Endothelial cell of coronary artery (primary cell): ENCODE data around the gene NGEF. TPM values are rescaled to one million over a fixed set of nuclear protein-coding genes. Genes with fewer than 3 reads are reported as not detected.

ENCODE experiments used
- total RNA-seq: library from RNA; depleted of rRNA; stranded (reverse); fragments of >200 nt; gene quantifications from 2 replicates; pipeline ENCODE4 v1.2.3, GENCODE V29; 2014

The NGEF gene, protein sequence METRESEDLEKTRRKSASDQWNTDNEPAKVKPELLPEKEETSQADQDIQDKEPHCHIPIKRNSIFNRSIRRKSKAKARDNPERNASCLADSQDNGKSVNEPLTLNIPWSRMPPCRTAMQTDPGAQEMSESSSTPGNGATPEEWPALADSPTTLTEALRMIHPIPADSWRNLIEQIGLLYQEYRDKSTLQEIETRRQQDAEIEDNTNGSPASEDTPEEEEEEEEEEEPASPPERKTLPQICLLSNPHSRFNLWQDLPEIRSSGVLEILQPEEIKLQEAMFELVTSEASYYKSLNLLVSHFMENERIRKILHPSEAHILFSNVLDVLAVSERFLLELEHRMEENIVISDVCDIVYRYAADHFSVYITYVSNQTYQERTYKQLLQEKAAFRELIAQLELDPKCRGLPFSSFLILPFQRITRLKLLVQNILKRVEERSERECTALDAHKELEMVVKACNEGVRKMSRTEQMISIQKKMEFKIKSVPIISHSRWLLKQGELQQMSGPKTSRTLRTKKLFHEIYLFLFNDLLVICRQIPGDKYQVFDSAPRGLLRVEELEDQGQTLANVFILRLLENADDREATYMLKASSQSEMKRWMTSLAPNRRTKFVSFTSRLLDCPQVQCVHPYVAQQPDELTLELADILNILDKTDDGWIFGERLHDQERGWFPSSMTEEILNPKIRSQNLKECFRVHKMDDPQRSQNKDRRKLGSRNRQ
- 0.09 and 1.5 TPM in 2 replicates for total RNA-seq

DNA sequence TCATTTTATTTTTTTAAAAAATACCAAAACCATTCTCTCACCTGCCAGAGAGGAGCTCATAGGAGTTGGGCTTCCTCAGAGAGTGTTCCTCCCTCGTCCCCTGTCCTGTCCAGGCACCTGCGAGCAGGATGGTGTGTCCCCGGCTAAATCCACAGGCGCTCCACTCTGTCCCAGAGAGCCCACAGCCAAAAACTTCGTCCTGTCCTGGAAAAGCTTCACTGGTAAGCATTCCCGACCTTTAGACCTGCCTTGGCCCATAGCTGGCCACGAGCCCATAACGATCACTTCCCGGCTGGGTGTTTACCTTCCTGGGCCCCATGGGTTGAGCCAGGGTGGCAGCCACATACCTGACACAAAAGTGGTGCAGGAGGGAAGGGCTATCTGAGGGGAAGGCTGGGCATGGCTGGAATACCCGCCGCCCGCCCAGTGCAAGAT is at the start of gene NGEF:
Gene NGEF, minus strand, starts transcription at position 230 of the 435 bp plus-strand sequence. CDS start 38,366 bp downstream, outside the sequence.

DNA sequence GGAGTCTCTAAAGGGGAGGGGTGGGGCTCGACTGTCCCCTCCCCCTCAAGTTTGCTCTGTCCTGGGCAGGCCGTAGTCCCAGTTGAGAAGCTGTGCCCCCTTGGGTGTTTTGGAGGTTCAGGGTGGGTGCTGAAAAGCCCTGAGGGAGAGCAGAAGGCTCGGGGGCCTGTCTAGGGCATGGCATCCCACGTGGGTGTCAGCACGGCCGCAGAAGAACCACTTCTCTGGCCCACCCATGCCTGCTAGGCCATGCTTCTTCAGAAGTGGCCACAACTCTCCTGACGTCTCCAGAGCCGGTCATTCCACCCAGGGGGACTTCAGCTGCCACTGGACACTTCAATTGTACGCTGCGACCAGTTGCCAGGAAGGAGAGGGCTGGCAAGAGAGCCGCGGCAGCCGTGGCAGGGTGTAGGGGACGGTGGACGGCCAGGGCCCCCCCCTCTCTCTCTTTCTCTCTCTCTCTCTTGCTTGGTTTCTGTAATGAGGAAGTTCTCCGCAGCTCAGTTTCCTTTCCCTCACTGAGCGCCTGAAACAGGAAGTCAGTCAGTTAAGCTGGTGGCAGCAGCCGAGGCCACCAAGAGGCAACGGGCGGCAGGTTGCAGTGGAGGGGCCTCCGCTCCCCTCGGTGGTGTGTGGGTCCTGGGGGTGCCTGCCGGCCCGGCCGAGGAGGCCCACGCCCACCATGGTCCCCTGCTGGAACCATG is 46.9 kb upstream of the NGEF start, which contains the start of gene INPP5D:
Gene INPP5D, plus strand, starts transcription at position 546 of the 704 bp plus-strand sequence. Its CDS starts 137 bp downstream, at position 683.

DNA sequence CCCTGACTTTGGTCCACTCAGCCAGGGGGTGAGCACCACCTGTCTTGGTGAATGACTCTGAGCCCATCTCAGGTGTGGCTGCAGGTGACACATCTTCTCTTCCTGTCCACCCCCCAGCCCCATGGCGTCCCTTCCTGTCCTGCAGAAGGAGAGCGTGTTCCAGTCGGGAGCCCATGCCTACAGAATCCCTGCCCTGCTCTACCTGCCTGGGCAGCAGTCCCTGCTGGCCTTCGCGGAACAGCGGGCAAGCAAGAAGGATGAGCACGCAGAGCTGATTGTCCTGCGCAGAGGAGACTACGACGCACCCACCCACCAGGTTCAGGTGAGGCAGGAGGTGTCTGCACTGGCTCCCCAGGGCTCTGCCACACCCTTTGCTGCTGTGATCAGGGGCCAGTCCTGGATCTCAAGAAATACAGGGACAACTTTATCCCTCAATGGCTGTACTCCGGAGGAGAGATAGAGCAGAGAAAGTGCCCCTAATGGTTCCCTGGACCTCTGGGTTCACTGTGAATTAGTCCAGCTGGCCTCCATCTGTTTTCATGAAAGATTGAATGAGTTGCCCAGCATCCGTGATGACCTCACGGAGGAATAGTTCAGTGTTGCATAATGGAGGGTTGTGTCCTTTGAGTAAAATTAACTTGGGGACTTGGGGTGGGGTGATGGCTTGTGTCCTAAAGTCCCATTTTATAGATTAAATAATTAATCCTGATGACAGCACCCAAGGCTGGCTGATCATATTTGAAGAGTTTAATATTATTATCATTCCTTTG is 19.7 kb upstream of the NGEF start, which contains the start of gene NEU2:
Gene NEU2, plus strand, starts transcription at position 122 of the 770 bp plus-strand sequence. Its CDS starts 0 bp downstream, at position 122.

DNA sequence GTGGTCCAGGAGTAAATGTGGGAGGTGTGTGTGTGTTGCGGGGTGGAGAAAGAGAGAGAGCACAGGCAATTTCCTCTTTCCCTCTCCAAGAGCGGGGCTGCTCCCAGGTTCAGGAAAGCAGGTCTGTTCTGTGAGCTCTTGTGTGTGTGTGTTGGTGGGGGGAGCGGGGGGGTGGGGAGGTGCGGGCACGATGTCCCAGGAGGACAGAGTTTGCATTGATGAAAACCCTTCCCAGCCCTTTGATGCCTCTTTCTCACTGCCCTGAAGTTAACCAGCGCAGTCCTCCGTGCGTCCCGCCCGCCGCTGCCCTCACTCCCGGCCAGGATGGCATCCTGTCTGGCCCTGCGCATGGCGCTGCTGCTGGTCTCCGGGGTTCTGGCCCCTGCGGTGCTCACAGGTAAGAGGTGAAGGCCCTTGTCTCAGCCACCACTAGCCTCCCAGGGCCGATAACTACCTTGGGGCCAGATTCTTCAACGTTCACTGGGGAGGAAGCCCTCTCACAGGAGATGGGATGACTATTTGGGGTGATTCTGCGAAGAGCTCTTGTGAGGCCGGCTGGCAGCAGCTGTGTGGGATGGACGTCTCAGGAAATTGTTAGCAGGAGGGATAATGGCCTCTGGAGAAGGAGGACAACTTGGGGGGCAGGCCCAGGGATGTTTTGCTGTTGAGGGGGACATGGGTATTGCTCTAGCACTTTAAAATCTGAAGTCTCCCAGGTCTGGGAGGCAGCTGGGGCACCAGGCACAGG is 142.9 kb downstream of the NGEF start, which contains the start of gene SNORC:
Gene SNORC, plus strand, starts transcription at position 247 of the 748 bp plus-strand sequence. Its CDS starts 78 bp downstream, at position 325.

Other genes with a start within 250 kb of the NGEF start
- not detected in 2 replicates for gene KCNJ13, start 236.7 kb downstream of the NGEF start, total RNA-seq
- 0.36 and 0.38 TPM in 2 replicates for gene SNORC, start 143.0 kb downstream of the NGEF start, total RNA-seq
- not detected in 2 replicates for gene NEU2, start 19.4 kb upstream of the NGEF start, total RNA-seq
- gene INPP5D, start 47.1 kb upstream of the NGEF start, total RNA-seq = 26.9 and 28.6 TPM in 2 replicates
- 30.7 and 37.1 TPM in 2 replicates for gene ATG16L1, start 238.4 kb upstream of the NGEF start, total RNA-seq